Esophagus squamous epithelium (tissue), 4 donors: ENCODE measurements around the gene RIF1.

ENCODE experiments used
- CTCF ChIP-seq, 6 experiments: fragments of 450-650 bp in 4 of 6; fragments of 200-600 bp in 2 of 6; sonication (generic) in 2 of 6; IDR thresholded peaks; one replicate each; pipeline ENCODE4 v1.5.1; 2016 to 2019; ENCODE audit warnings: antibody characterized with exemption in 6 of 6, mild to moderate bottlenecking in 4 of 6, moderate library complexity in 4 of 6
- POLR2A ChIP-seq, 4 donors: fragments of 450-650 bp; IDR thresholded peaks; one replicate each; pipeline ENCODE4 v1.6.1; 2017; ENCODE audit warnings: antibody characterized with exemption in 4 of 4, mild to moderate bottlenecking in 4 of 4, moderate library complexity in 3 of 4

- no peak for TF ChIP-seq CTCF (IDR thresholded peaks at IDR 0.05)
- TF ChIP-seq POLR2A (IDR thresholded peaks at IDR 0.05): no peak
Measured at GRCh38 chr2:151381266-151381665, 28.4 kb upstream of the RIF1 start.
